Measurements from ENCODE around the gene ATP8B3.

GRCh38 chr19:1777149-1777548 is 34.9 kb downstream of the ATP8B3 start:
- TF ChIP-seq CTCF (IDR thresholded peaks at IDR 0.05; ENCODE audit: insufficient read depth, low read length, poor library complexity, severe bottlenecking) = no peak
- TF ChIP-seq EZH2phosphoT487 (conservative IDR thresholded peaks at IDR 0.05; ENCODE audit: low read length) = no peak

Measured in SU-DHL-6 (cell line).